OCI-LY1 (cell line): Measurements from ENCODE around the gene NOXA1.

Experiments used
- CTCF ChIP-seq: fragments of 200-600 bp; sonication (generic), shearing (Covaris generic); IDR thresholded peaks from 2 replicates; pipeline ENCODE4 v1.5.1; 2017; ENCODE audit warnings: mild to moderate bottlenecking, antibody characterized with exemption, low read length, moderate library complexity, mixed read lengths
- EZH2 ChIP-seq: fragments of 200-600 bp; sonication (generic), shearing (Covaris generic); IDR thresholded peaks from 2 replicates; pipeline ENCODE4 v1.8.0; 2017; ENCODE audit warnings: borderline replicate concordance, mixed run types, mild to moderate bottlenecking, antibody characterized with exemption, low read length, moderate library complexity, mixed read lengths

GRCh38 chr9:137474271-137474670 is 51.1 kb downstream of the NOXA1 start:
- TF ChIP-seq CTCF (no peak), EZH2 (no peak)
